Stimulated activated CD4-positive, alpha-beta T cell treated with anti-CD3 and anti-CD28 coated beads, Interleukin-4, amount 100 ng/mL, for 48 hours (primary cell): ENCODE measurements around the gene IFITM5.

Experiments used
- DNase-seq, 2 donors: peaks; one replicate each; pipeline ENCODE4 v3.0.0-alpha.2; 2020; ENCODE audit warnings: low read depth in 2 of 2

The IFITM5 gene

GRCh38 chr11:266676-267439 is 32.5 kb downstream of the IFITM5 start:
- no peak for DNase-seq

GRCh38 chr11:261624-262023 is 37.7 kb downstream of the IFITM5 start:
- no peak for DNase-seq

- DNase-seq = no peak
Observed at GRCh38 chr11:259413-259812, 39.9 kb downstream of the IFITM5 start.

DNA sequence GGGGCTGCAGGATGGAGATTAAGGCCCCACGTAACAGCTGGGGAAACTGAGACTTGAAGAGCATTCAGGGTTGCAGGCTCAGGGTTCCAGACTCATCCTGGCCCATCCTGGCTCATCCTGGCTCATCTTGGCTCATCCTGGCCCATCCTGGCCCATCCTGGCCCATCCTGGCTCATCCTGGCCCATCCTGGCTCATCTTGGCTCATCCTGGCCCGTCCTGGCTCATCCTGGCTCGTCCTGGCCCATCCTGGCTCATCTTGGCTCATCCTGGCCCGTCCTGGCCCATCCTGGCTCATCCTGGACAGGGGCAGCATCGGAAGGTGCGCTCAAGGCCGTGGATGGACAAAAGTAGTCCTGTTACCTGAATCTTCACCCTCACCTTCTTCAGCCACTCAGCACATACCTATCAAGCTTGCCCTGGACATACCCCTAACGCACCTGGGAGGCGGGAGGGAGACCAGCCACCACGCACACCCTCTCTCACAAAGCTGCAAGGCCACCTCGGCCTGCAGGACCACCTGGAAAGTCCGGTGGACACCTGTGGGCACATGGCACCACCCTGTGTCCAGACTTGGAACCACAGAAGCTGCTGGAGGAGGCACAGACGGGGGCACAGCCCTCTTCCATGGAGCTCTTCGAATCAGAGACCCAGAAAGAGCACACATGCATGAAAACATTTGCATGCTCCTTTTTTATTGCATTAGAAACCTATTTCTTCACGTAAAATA is 41.4 kb downstream of the IFITM5 start:
- DNase-seq = no peak

- no peak for DNase-seq
Observed at GRCh38 chr11:256952-257737, 42.2 kb downstream of the IFITM5 start.

- no peak for DNase-seq
Observed at GRCh38 chr11:255816-256215, 43.5 kb downstream of the IFITM5 start.

- DNase-seq = no peak
Observed at GRCh38 chr11:255176-255575, 44.1 kb downstream of the IFITM5 start.

DNA sequence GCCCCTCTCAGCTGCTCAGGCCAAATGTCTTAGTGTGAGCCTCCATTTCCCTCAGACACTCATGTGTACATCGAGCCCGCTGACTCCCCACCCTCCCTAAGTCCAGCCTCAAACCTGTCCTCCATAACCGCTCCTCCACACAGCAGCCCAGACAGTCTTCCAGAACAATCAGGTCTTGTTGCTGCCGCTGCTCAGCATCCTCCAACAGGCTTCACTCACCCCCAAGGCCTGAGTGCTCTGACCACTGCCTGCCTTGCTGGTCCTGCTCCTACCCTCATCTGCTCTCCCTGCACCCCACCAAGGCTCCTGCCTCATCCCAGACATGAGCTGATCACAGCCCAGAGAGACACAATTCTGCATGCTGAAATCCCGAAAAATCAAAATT is 45.4 kb downstream of the IFITM5 start:
- no peak for DNase-seq

DNA sequence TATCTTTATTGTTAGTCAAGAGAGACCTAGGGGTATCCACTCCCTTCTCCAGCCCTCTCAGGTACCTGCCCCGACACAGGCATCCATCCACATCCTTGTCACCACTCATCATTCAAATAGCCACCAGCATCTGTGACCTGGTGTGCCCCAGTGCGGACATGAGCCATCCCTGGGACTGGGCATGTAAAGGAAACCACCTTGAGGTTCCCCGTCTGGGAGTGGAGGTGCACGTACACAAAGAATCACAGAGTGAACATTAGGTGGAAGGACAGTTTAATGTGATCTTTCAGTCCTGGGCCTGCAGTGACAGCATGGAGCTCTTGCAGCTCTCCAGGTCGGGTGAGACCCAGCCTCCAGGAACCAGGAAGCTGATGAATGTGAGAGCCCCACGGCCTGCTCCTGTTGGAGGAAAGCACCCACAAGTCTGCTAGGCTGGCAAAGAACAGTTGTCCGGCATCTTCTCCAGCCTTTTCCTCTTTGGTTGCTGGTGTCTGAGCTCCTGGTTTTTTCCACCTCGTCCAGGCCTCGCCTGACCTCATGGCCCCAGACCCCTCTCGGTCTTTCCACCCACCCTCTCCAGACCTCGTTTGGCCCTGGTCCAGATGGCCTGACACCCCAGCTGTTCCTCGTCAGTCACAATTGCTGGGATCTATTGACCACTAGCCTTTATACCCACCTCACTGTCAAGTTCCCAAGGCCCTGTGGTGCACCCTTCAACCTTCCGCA is 46.0 kb downstream of the IFITM5 start:
- no peak for DNase-seq

- no peak for DNase-seq
Observed at GRCh38 chr11:252666-253065, 46.7 kb downstream of the IFITM5 start.

DNA sequence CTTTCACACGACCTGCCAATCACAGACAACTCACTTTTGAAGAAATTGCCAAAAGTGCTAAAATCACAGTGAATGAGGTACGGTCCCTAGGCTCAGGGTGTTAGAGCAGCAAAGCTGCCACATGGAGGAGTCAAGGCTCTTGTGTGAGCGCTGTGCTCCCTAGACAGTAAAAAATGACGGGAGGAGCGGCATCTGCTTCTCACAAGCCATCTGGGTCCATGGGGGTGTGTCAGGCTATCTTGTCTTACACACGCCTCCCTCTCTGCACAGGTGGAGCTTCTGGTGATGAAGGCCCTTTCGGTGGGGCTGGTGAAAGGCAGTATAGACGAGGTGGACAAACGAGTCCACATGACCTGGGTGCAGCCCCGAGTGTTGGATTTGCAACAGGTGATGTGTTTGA is 47.8 kb downstream of the IFITM5 start:
- no peak for DNase-seq

GRCh38 chr11:250740-251299 is 48.5 kb downstream of the IFITM5 start:
- DNase-seq = peak; percentile 68 to 69

GRCh38 chr11:250274-250673 is 49.1 kb downstream of the IFITM5 start:
- no peak for DNase-seq

DNA sequence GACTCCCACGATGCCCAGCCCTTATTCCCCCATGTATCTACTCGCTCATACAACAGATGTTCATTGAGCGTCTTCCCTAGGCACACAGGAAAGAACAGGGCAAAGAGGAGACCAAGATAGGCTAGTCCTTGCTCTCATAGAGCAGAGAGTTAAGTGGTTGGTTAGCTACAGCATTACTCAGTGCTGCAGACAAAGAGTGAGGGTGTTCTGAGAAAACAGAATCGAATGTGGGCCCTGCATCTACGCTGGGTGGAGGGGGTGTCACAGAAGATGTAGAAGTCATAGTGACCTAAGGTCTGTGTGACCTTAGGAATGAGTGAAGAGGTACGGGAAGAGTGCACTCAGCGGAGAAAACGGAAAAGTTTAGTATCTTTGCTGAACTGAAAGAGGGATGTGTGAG is 50.3 kb downstream of the IFITM5 start:
- no peak for DNase-seq
